Muscle layer of duodenum (tissue), 2 donors: Measurements from ENCODE around the gene MICAL2.
A peak's percentile ranks its signal among the peaks of the same experiment; 100 is the strongest.

ENCODE experiments used
- H3K27ac ChIP-seq: one replicate; pipeline ENCODE4 v1.7.0; 2013; ENCODE audit warnings: mild to moderate bottlenecking, low read length
- H3K27me3 ChIP-seq: one replicate; pipeline ENCODE4 v1.7.0; 2013; ENCODE audit warnings: low read depth, mild to moderate bottlenecking, control low read depth, low read length
- H3K36me3 ChIP-seq, 2 donors: one replicate each; pipeline ENCODE4 v1.7.0; 2013; ENCODE audit warnings: low read length in 2 of 2, control low read depth in 1 of 2, mild to moderate bottlenecking in 1 of 2; ENCODE audit not compliant: insufficient read depth in 2 of 2, control insufficient read depth in 1 of 2
- H3K4me1 ChIP-seq, 2 donors: one replicate each; pipeline ENCODE4 v1.7.0; 2013; ENCODE audit warnings: low read length in 2 of 2, mild to moderate bottlenecking in 2 of 2, control low read depth in 1 of 2, moderate library complexity in 1 of 2; ENCODE audit not compliant: insufficient read depth in 2 of 2, control insufficient read depth in 1 of 2
- H3K4me3 ChIP-seq, 2 donors: one replicate each; pipeline ENCODE4 v1.7.0; 2013; ENCODE audit warnings: low read length in 2 of 2, low read depth in 1 of 2, mild to moderate bottlenecking in 1 of 2
- H3K9me3 ChIP-seq, 2 donors: one replicate each; pipeline ENCODE4 v1.7.0; 2013; ENCODE audit warnings: low read length in 2 of 2, control low read depth in 1 of 2, mild to moderate bottlenecking in 1 of 2; ENCODE audit not compliant: control insufficient read depth in 1 of 2
- donor health status: healthy.

The MICAL2 gene

DNA sequence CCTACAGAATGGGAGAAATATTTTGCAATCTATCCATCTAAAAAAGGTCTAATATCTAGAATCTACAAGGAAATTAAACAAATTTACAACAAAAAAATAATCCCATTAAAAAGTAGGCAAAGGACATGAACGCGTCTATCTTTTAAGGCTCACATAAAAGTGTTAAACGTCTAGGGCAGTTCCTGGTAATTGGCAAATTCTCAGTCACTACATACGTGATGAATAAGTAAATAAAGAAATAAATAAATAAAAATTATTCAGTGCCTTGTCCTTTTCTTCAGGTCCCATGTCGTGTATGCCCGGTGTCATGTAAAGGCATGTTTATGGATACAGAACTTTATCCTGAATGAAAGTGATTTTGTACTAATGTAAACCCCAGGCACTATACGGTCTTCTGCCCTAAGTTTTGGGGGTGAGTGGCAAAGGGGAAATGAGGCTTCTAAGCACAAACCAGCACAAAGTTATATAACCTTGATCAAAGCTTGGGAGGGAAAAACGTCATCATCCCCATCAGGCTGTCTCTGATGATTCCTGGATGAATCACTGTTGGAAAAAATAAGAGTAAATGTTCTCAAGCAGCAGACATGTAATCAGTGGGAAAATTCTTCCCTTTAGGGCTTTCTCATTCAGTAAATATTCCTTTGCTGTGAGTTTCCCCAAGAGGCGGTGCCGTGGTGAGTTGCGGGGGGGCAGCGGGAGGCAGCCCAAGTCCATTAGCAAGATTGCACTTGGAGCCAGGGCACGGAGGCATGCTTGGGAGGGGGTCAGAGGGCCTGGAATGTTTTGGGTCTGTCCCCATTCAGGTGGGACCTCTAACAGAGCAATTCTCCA, 30.4 kb upstream of the MICAL2 start:
- Histone ChIP-seq H3K4me3 (no peak overlapping the region), H3K4me1 (no peaks in the 10 kb centered on the region), H3K27me3 (no peaks in the 10 kb centered on the region), H3K36me3 (peaks cover 0 to 7% of the 10 kb centered on the region in 2 donors), H3K9me3 (no peaks in the 10 kb centered on the region), H3K27ac (peak overlapping the region; percentile 2)

DNA sequence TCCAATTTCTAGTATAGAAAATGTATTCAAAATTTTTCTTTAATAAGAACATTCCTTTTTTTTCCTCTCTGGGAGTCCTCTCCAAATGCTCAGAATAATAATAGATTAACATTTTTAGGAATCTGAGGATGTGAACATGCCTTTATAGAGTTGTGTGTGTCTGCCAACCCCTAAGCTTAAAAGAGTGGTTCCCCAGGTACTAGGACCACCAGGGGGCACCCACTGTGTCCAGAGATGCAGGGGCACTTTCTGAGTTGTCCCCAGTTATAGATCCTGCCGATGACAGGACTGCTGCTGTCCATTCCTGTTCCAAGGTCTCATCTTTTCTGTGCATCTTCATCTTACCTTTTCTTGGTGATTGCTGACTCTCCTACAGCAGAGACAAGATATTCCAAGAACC, 27.0 kb upstream of the MICAL2 start:
- Histone ChIP-seq H3K27ac (no peak overlapping the region), H3K27me3 (no peaks in the 10 kb centered on the region), H3K9me3 (no peaks in the 10 kb centered on the region), H3K36me3 (no peaks in the 10 kb centered on the region), H3K4me3 (no peak overlapping the region), H3K4me1 (peaks cover 14 to 25% of the 10 kb centered on the region in 2 donors)

DNA sequence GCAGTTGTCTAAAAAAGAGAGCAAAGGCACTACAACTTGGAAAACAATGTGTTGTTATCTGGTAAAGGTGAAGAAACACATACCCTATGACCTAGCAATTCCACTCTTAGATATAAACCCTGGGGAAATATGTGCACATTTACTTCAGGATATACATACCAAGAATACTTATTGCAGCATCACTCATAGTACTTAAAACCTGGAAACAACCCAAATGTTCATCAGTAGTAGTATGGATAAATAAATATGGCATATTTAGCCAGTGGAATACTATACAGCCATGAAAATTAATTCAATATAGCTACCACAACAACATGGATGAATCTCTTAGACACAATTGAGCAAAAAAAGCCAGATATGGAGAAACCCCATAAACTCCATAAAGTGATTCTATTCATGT, 26.1 kb upstream of the MICAL2 start:
- no peak overlapping the region for H3K4me3 ChIP-seq
- H3K27ac ChIP-seq = no peak overlapping the region
- no peaks in the 10 kb centered on the region for H3K27me3 ChIP-seq
- H3K9me3 ChIP-seq = no peaks in the 10 kb centered on the region
- H3K36me3 ChIP-seq = no peaks in the 10 kb centered on the region
- H3K4me1 ChIP-seq = peaks cover 17 to 32% of the 10 kb centered on the region in 2 donors

DNA sequence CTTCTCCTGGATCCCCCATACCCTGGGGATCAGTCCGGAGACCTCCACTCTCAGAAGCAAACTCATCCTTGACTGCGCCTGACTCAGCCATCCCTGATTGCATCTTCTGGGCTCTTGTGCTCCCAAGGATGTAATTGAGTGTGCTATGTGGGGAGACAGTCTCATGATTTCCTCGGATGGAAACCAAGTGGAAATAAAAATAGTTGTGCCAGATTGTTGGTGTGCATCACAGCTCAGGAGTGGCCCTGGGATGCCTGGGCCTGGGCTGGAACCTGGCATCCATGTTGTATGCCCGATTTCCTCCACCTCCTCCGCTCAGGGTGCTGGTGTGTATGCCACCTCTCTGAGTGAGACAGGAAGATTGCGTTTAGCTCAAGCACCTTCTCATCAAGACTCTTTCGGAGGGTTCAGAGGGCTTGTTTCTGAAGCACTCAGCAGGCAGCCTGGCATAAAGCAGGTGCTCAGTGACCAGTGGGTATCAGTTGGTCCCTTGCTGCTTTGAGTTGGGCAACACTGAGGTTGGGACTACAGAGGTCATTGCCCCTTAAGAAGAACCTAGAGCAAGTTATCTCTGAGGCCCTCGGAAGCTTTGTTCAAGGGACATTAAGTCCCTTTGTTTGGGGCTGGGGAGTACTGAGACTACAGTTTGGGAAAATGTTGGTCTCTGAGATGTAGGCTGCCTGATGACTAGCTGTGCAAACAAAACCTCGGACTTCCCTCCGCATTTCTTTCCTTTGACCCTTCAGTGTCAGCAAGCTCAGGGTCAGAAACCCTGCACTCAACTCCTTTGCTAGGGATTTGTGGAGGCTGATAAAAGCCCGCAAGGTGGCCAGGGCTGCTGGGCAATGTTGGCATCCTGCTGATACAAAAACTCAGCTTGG, 24.8 kb upstream of the MICAL2 start:
- H3K27ac ChIP-seq = peak overlapping the region; percentile 88
- H3K4me3 ChIP-seq = no peak overlapping the region

DNA sequence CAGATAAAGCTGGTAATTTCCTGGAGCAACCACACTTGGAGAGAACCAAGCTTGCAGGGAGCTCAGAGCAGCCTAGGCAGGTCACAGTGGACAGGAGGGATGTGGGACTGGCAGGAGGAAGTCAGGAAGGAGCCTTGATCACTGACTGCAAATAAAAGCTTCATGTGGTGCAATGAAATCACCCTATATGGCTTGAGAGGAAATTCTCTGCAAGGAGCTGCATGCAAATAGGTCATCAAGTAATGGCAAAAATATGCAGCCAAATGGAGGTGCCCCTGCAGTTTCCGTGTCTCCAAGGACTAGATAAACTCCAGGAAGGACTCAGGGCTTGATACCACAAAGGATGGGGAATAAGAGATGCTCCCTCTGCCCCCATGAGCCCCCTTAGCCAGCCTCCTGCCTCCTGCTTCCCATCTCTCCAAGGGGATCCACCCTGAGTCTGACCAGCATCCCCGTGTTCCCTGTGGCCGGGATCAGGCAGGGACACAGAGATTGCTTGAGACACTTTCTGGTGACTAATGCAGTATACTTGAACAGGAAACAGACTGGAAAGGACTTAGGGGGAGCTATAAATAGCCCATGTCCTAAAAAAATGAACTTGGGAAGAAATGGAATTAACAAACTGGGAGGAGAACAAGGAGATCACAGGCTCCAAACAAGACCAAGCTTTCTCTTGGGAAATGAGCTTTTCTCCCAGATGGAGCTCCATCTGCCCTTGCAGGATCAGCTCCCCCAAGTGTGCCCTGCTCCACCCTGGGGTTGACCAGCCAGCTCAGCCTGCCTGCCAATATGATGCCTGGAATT, 23.9 kb upstream of the MICAL2 start:
- H3K4me3 ChIP-seq = peak overlapping the region in 1 of 2 donors; percentile 1
- H3K27me3 ChIP-seq = no peaks in the 10 kb centered on the region
- H3K4me1 ChIP-seq = peaks cover 25 to 33% of the 10 kb centered on the region in 2 donors
- H3K27ac ChIP-seq = peak overlapping the region; percentile 88
- no peaks in the 10 kb centered on the region for H3K36me3 ChIP-seq
- H3K9me3 ChIP-seq = no peaks in the 10 kb centered on the region

More for the DNA sequence above, 24.8 kb upstream of the MICAL2 start:
- H3K27me3 ChIP-seq = no peaks in the 10 kb centered on the region
- H3K9me3 ChIP-seq = no peaks in the 10 kb centered on the region
- peaks cover 25 to 32% of the 10 kb centered on the region in 2 donors for H3K4me1 ChIP-seq
- H3K36me3 ChIP-seq = no peaks in the 10 kb centered on the region

DNA sequence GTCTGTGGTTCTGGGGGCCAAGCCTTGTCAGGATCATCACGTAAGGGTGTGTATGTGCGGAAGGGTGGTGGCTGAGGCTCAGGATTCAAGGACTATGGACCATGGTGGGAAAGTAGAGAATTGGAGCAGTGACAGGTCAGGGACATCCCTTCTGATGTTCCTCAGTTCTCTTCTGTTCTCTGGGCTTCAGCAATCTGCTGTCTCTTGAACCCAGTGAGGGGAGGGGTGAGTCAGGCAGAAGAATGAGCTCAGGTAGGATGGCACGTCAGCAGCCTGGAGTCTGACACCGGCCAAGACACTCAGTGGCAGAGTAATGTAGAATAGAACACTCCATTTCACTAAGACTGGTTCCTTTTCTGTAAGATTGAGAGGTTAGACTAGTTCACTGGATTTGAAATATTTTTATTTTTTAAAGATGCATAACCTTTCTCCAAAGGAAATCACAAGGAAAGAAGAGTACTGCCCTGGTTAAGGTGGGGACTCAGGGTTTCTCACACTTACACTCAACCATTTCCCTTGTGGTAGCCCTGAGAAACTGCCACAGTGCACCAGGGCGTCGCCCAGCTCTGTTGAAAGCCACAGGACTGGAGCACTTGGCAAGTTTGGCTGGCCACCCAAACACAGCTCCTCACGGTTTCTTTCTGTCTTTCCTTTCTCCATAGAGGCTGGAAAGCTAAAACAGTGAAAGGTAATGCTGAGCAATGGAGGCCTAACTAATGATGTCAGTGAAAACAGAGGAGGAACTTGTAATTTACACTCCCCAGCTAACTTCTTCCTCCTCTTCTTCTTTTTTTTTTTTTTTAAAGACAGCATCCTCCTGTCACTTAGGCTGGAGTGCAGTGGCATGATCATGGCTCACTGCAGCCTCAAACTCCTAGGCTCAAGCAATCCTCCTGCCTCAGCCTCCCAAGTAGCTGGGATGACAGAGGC, 23.1 kb upstream of the MICAL2 start:
- H3K4me1 ChIP-seq = peaks cover 25 to 39% of the 10 kb centered on the region in 2 donors
- no peaks in the 10 kb centered on the region for H3K27me3 ChIP-seq
- H3K9me3 ChIP-seq = no peaks in the 10 kb centered on the region
- peak overlapping the region in 1 of 2 donors; percentile 1 for H3K4me3 ChIP-seq
- peak overlapping the region; percentile 88 for H3K27ac ChIP-seq
- H3K36me3 ChIP-seq = no peaks in the 10 kb centered on the region

DNA sequence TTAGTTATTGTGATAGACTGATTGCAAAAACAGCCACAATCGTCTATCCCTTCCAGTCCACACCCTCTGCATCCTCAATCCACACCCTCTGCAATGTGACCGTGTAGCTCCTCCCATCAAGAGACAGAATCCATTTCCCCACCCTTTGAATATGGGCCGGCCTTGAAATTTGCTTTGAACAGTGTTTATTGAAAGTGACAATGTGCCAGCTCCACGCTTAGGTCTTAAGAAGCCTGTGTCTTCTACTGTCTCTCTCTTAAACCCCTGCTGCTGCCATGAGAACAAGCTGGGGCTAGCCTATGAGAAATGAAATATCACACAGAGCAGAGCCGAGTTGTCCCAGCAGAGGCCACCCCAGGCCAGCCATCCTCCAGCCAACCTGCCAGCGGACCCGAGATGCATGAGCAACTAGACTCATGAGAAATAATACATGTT, 22.3 kb upstream of the MICAL2 start:
- peaks cover 25 to 39% of the 10 kb centered on the region in 2 donors for H3K4me1 ChIP-seq
- H3K4me3 ChIP-seq = no peak overlapping the region
- H3K27me3 ChIP-seq = no peaks in the 10 kb centered on the region

DNA sequence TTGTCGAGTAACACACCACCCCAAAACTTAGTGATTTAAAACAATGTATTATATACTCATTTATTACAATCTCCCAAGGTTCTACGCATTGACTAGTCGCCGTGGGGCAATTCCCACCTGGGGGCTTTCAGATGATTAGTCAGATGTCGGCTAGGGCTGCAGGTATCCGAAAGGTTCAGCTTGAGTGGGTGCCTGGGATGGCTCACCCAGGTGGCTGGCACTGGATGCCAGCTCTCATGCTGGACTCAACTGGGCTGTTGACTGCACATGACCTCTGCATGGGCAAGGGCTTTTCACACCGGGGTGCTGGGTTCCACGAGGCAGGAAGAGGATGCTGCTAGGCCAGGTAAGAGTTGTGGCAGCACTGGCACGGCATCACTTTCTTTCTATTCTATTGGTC, 21.9 kb upstream of the MICAL2 start:
- H3K36me3 ChIP-seq = no peaks in the 10 kb centered on the region
- no peaks in the 10 kb centered on the region for H3K9me3 ChIP-seq
- peaks cover 25 to 39% of the 10 kb centered on the region in 2 donors for H3K4me1 ChIP-seq
- no peak overlapping the region for H3K4me3 ChIP-seq
- no peaks in the 10 kb centered on the region for H3K27me3 ChIP-seq
- no peak overlapping the region for H3K27ac ChIP-seq

More for the DNA sequence above, 22.3 kb upstream of the MICAL2 start:
- H3K36me3 ChIP-seq = no peaks in the 10 kb centered on the region
- peak overlapping the region; percentile 88 for H3K27ac ChIP-seq
- H3K9me3 ChIP-seq = no peaks in the 10 kb centered on the region

DNA sequence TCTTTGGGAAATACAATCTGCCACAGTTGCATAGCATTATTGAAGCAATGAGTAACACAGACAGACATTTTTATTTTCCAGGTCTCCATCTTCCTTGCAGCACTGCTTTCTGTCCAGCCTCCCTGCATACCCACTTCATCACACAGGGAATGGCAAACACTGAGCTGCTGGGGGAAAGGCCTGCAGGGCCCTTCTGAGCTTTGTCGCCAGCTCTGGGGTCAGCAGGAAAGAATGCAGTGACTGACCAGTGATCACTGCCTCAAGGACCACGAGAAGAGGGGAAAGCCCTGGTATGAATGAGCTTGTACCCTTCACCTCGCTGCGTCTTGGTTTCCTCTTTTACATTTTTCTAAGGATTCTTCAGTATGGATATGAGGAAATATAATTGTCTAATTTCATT, 21.3 kb upstream of the MICAL2 start:
- H3K27ac ChIP-seq = no peak overlapping the region
- no peaks in the 10 kb centered on the region for H3K27me3 ChIP-seq
- no peak overlapping the region for H3K4me3 ChIP-seq
- no peaks in the 10 kb centered on the region for H3K36me3 ChIP-seq
- H3K4me1 ChIP-seq = peaks cover 25 to 39% of the 10 kb centered on the region in 2 donors
- no peaks in the 10 kb centered on the region for H3K9me3 ChIP-seq

DNA sequence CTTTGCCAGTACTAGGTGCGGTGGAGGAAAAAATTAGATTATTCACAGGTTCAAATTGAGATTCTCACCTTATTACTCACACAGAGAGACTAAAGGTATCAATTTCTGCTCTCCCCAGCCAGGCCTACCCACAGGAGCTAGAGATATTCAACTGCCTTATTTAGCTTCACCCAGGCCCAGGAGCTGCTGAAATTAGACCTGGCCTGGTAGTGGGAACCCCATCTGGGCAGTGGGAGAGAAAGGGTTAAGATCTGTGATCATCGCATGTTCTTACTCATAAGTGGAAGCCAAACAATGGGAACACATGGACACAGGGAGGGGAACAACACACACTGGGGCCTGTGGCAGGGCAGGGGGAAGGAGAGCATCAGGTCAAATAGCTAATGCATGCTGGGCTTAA, 20.9 kb upstream of the MICAL2 start:
- H3K27ac ChIP-seq = no peak overlapping the region
- no peaks in the 10 kb centered on the region for H3K9me3 ChIP-seq
- no peaks in the 10 kb centered on the region for H3K27me3 ChIP-seq
- H3K36me3 ChIP-seq = no peaks in the 10 kb centered on the region
- H3K4me3 ChIP-seq = no peak overlapping the region
- peaks cover 25 to 39% of the 10 kb centered on the region in 2 donors for H3K4me1 ChIP-seq
